HCT116 (cell line): ENCODE data around the gene SPRED2.

Experiments
- CTCF ChIP-seq, 3 experiments: fragments of 200-600 bp in 1 of 3; sonication (generic) in 1 of 3; IDR thresholded peaks in 2 of 3; conservative IDR thresholded peaks in 1 of 3; 2 replicates each; pipeline ENCODE4 v1.5.1; 2012 to 2017; ENCODE audit warnings: low read depth in 2 of 3, low read length in 2 of 3, antibody characterized with exemption in 1 of 3, borderline replicate concordance in 1 of 3, control low read depth in 1 of 3, mild to moderate bottlenecking in 1 of 3, mixed read lengths in 1 of 3, mixed run types in 1 of 3, moderate library complexity in 1 of 3; ENCODE audit not compliant: insufficient read depth in 1 of 3
- EGR1 ChIP-seq: IDR thresholded peaks from 2 replicates; pipeline ENCODE4 v1.6.1; 2012; ENCODE audit warnings: low read depth
- POLR2AphosphoS5 ChIP-seq: IDR thresholded peaks from 2 replicates; pipeline ENCODE4 v1.6.1; 2011; ENCODE audit warnings: mild to moderate bottlenecking, low read depth, low read length, moderate library complexity

GRCh38 chr2:65413610-65414009 lies 18.8 kb downstream of the SPRED2 start:
- no peak for TF ChIP-seq EGR1
- no peak for TF ChIP-seq POLR2AphosphoS5
- no peak for TF ChIP-seq CTCF (IDR thresholded peaks at IDR 0.05 in 2 of 3, conservative IDR thresholded peaks at IDR 0.05 in 1 of 3; ENCODE audit: borderline replicate concordance in 1 of 3, insufficient read depth in 1 of 3, low read depth in 2 of 3, low read length in 2 of 3)
